Glutamatergic neuron (in vitro differentiated cells): ENCODE measurements around the gene CREB5. TPM values are rescaled to one million over a fixed set of nuclear protein-coding genes. Genes with fewer than 3 reads are reported as not detected.

Experiments used
- DNase-seq: peaks from one replicate; pipeline ENCODE4 v3.0.0; 2022
- H3K27ac Mint-ChIP-seq: one replicate; pipeline ENCODE4 v1.8.0; 2020; ENCODE audit warnings: mild to moderate bottlenecking, mixed read lengths, inconsistent platforms; ENCODE audit not compliant: unreplicated experiment
- H3K27me3 Mint-ChIP-seq: one replicate; pipeline ENCODE4 v1.8.0; 2020; ENCODE audit warnings: mild to moderate bottlenecking, moderate library complexity, mixed read lengths, inconsistent platforms; ENCODE audit not compliant: unreplicated experiment
- H3K36me3 Mint-ChIP-seq: one replicate; pipeline ENCODE4 v1.8.0; 2020; ENCODE audit warnings: mild to moderate bottlenecking, mixed read lengths, inconsistent platforms; ENCODE audit not compliant: unreplicated experiment
- H3K4me1 Mint-ChIP-seq: one replicate; pipeline ENCODE4 v1.8.0; 2020; ENCODE audit warnings: mild to moderate bottlenecking, low read depth, mixed read lengths, inconsistent platforms; ENCODE audit not compliant: unreplicated experiment
- H3K4me3 Mint-ChIP-seq: one replicate; pipeline ENCODE4 v1.8.0; 2020; ENCODE audit warnings: mild to moderate bottlenecking, mixed read lengths, inconsistent platforms; ENCODE audit not compliant: unreplicated experiment
- H3K9me3 Mint-ChIP-seq: one replicate; pipeline ENCODE4 v1.8.0; 2020; ENCODE audit warnings: mild to moderate bottlenecking, moderate library complexity, mixed read lengths, inconsistent platforms; ENCODE audit not compliant: unreplicated experiment
- total RNA-seq: library from RNA; stranded (reverse); fragmentation: NEBNext Ultra II Directional; extraction: Animal tissue kit (Norgen Biotek cat#: 25700); gene quantifications from one replicate; pipeline ENCODE4 v1.2.1, GENCODE V29; 2021; ENCODE audit not compliant: unreplicated experiment
- TF ChIP-seq, protein P1 (sequence below): fragments of 200-600 bp; sonication (generic); IDR thresholded peaks from one replicate; pipeline ENCODE4 v1.5.0; 2021; ENCODE audit not compliant: partially characterized antibody, unreplicated experiment

The CREB5 gene
- total RNA-seq, 1 donor from 2014 or later: 50.4 TPM

DNA sequence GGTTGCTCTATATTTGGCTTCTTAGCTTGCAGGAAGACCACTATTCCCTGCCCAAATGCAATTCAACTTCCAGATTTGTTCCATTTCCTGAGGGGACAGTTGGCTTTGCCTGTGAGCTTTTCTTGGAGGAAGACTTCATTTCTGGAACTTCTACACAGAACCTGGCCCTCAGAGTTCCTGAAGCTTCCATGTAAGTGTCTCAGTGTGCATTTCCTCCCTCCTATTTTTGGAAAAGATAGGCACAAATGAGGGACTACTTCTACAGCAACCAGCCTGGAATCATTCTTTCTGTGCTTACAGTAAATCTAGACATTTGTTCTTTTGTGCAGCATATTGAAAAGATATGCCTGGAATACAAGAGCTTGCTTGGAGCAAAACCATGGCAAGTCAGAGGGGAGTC is 164.3 kb downstream of the CREB5 start:
- Mint-ChIP-seq H3K27ac (no peak overlapping the region), H3K27me3 (no peaks in the 10 kb centered on the region), H3K4me1 (peaks cover 18% of the 10 kb centered on the region), H3K4me3 (no peak overlapping the region), H3K9me3 (peaks cover 1% of the 10 kb centered on the region), H3K36me3 (no peaks in the 10 kb centered on the region)
- TF ChIP-seq, protein P1, sequence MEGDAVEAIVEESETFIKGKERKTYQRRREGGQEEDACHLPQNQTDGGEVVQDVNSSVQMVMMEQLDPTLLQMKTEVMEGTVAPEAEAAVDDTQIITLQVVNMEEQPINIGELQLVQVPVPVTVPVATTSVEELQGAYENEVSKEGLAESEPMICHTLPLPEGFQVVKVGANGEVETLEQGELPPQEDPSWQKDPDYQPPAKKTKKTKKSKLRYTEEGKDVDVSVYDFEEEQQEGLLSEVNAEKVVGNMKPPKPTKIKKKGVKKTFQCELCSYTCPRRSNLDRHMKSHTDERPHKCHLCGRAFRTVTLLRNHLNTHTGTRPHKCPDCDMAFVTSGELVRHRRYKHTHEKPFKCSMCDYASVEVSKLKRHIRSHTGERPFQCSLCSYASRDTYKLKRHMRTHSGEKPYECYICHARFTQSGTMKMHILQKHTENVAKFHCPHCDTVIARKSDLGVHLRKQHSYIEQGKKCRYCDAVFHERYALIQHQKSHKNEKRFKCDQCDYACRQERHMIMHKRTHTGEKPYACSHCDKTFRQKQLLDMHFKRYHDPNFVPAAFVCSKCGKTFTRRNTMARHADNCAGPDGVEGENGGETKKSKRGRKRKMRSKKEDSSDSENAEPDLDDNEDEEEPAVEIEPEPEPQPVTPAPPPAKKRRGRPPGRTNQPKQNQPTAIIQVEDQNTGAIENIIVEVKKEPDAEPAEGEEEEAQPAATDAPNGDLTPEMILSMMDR: no peak
- DNase-seq: no peak

DNA sequence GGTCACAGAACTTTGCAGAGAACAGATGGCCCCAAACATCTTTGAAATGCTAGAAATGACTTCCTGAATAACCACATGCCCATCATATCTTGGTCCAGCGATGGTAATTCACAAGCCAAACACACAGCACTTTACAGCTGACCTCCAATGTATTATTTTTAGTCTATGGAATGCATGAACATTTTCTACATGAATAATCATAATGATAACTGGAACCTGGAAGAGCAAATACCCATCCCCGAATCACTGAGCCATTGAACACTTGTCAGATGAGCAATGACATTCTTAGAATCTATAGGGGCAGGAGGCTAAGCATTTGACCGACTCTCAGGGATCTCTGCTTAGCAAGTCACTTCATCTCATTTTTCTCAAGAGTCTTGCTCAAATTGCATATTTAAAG is 167.3 kb downstream of the CREB5 start:
- peaks cover 12% of the 10 kb centered on the region for H3K4me1 Mint-ChIP-seq
- no peak overlapping the region for H3K27ac Mint-ChIP-seq
- no peaks in the 10 kb centered on the region for H3K9me3 Mint-ChIP-seq
- TF ChIP-seq, protein P1: no peak
- no peak for DNase-seq
- H3K27me3 Mint-ChIP-seq: no peaks in the 10 kb centered on the region
- peaks cover 4% of the 10 kb centered on the region for H3K36me3 Mint-ChIP-seq
- H3K4me3 Mint-ChIP-seq: no peak overlapping the region

DNA sequence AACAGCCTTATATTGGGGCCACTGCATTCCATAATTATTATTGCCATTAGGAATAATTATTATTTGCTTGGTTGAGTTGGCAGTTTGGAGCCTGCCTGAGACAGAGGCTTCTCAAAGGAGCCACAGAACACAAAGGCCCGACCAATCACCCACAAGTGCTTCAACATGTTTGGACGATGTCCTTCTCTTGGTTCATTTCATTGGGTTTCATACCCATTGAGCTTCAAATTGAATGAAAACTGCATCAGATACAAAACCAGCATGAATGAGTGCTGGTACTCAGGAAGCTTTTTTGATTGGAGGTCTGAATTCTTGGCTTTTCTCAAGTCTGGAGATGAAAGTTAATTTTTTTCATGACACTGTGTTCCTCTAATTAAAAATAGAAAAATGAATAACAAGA is 168.3 kb downstream of the CREB5 start:
- H3K36me3 Mint-ChIP-seq: peaks cover 4% of the 10 kb centered on the region
- no peak for DNase-seq
- H3K4me1 Mint-ChIP-seq: peaks cover 4% of the 10 kb centered on the region
- H3K27ac Mint-ChIP-seq: no peak overlapping the region
- TF ChIP-seq, protein P1: no peak
- H3K9me3 Mint-ChIP-seq: no peaks in the 10 kb centered on the region
- H3K4me3 Mint-ChIP-seq: no peak overlapping the region
- H3K27me3 Mint-ChIP-seq: no peaks in the 10 kb centered on the region

DNA sequence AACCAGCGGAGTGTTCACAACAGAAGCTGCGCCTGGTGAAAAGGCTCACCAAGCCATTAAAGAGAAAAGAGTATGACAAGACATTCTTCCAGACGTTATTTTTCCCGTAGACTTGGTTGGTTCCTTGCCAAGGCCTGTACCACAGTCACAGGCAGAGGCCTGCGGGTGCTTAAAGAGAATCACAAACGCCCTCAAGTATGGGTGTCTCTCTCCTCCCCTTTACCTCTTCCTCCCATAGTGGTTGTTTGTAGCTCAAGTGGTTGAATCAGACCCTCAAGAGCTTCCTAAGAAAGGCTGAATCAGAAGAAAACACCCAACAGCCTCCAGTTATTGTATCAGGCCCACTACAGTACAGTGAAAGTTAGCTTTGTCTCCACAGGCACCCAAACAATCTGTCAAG is 169.0 kb downstream of the CREB5 start:
- Mint-ChIP-seq H3K4me3 (no peak overlapping the region), H3K27me3 (no peaks in the 10 kb centered on the region), H3K4me1 (no peaks in the 10 kb centered on the region), H3K36me3 (peaks cover 4% of the 10 kb centered on the region), H3K9me3 (no peaks in the 10 kb centered on the region), H3K27ac (no peak overlapping the region)
- DNase-seq: no peak
- TF ChIP-seq, protein P1: no peak

DNA sequence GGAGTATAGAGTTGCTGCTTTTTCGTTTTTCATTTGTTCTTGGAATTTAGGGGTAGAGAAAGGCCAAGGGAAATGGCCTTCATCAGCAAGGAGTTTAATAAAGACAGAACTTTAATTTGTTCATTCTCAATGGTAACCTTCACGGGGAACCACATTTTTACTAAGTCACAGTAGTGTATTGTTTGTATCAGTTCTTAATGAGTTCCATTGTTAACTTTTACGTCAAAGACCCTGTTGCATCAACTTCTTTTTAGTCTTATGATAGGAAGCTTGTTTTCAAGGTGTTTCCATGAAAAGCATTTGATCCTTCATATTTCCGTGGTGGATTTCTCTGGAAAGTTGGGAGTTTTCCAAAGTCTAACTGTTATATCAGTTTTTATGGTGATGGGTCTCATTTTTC is 169.9 kb downstream of the CREB5 start:
- Mint-ChIP-seq H3K9me3 (no peaks in the 10 kb centered on the region), H3K27ac (no peak overlapping the region), H3K36me3 (peaks cover 4% of the 10 kb centered on the region), H3K4me3 (no peak overlapping the region), H3K4me1 (no peaks in the 10 kb centered on the region), H3K27me3 (peaks cover 2% of the 10 kb centered on the region)
- no peak for DNase-seq
- TF ChIP-seq, protein P1: no peak
